Type B pancreatic cell (in vitro differentiated cells): ENCODE data around the gene CCDC134. TPM values are rescaled to one million over a fixed set of nuclear protein-coding genes. Genes with fewer than 3 reads are reported as not detected.
"Not testable (repeated sequence)": the region's sequence is repeated elsewhere in the genome, so short reads cannot be mapped to it uniquely, and the experiment has no call there.

Experiments
- DNase-seq: peaks from one replicate; pipeline ENCODE4 v3.0.0; 2021; ENCODE audit warnings: mixed read lengths; ENCODE audit not compliant: unreplicated experiment; ENCODE audit errors: extremely low spot score
- H3K27ac Mint-ChIP-seq: 2 replicates; pipeline ENCODE4 v1.8.0; 2021; ENCODE audit warnings: mild to moderate bottlenecking, mixed read lengths
- H3K27me3 Mint-ChIP-seq: 2 replicates; pipeline ENCODE4 v1.8.0; 2021; ENCODE audit warnings: mixed read lengths
- H3K36me3 Mint-ChIP-seq: 2 replicates; pipeline ENCODE4 v1.8.0; 2021; ENCODE audit warnings: mixed read lengths
- H3K4me1 Mint-ChIP-seq: one replicate; pipeline ENCODE4 v1.8.0; 2021; ENCODE audit warnings: mixed read lengths; ENCODE audit not compliant: unreplicated experiment
- H3K4me3 Mint-ChIP-seq: 2 replicates; pipeline ENCODE4 v1.8.0; 2021; ENCODE audit warnings: mild to moderate bottlenecking, mixed read lengths
- H3K9me3 Mint-ChIP-seq: 2 replicates; pipeline ENCODE4 v1.8.0; 2021; ENCODE audit warnings: mixed read lengths
- total RNA-seq: library from RNA; stranded (reverse); gene quantifications from 2 replicates; pipeline ENCODE4 v1.2.1, GENCODE V29; 2021; ENCODE audit warnings: low replicate concordance
- TF ChIP-seq, protein P1 (sequence below): fragments of 200-600 bp; sonication (generic); conservative IDR thresholded peaks from 2 replicates; pipeline ENCODE4 v1.5.0; 2021; ENCODE audit warnings: antibody characterized with exemption, mild to moderate bottlenecking

Gene CCDC134
- total RNA-seq, 1 donor from 2014 or later, result 19.6 TPM

DNA sequence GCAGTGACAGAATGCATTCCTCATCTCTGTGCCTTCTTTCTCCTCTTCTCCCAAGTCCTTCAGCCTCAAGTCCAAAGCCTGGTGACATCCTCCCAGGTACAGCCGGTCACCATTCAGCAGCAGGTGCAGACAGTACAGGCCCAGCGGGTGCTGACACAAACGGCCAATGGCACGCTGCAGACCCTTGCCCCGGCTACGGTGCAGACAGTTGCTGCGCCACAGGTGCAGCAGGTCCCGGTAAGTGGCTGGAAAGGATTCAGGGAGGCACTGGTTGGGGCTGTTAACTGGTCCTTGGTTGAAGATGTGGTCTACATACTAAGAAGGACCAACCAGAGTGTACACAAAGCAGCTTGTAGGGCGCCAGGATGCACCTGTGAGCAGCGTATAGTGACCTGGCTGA is 68.1 kb downstream of the CCDC134 start:
- no peak overlapping the region for H3K27ac Mint-ChIP-seq
- no peak for DNase-seq
- peaks cover 9% of the 10 kb centered on the region for H3K36me3 Mint-ChIP-seq
- peaks cover 1% of the 10 kb centered on the region for H3K4me1 Mint-ChIP-seq
- no peak overlapping the region for H3K4me3 Mint-ChIP-seq
- no peaks in the 10 kb centered on the region for H3K27me3 Mint-ChIP-seq
- no peaks in the 10 kb centered on the region for H3K9me3 Mint-ChIP-seq
- TF ChIP-seq, protein P1, sequence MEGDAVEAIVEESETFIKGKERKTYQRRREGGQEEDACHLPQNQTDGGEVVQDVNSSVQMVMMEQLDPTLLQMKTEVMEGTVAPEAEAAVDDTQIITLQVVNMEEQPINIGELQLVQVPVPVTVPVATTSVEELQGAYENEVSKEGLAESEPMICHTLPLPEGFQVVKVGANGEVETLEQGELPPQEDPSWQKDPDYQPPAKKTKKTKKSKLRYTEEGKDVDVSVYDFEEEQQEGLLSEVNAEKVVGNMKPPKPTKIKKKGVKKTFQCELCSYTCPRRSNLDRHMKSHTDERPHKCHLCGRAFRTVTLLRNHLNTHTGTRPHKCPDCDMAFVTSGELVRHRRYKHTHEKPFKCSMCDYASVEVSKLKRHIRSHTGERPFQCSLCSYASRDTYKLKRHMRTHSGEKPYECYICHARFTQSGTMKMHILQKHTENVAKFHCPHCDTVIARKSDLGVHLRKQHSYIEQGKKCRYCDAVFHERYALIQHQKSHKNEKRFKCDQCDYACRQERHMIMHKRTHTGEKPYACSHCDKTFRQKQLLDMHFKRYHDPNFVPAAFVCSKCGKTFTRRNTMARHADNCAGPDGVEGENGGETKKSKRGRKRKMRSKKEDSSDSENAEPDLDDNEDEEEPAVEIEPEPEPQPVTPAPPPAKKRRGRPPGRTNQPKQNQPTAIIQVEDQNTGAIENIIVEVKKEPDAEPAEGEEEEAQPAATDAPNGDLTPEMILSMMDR, result no peak

DNA sequence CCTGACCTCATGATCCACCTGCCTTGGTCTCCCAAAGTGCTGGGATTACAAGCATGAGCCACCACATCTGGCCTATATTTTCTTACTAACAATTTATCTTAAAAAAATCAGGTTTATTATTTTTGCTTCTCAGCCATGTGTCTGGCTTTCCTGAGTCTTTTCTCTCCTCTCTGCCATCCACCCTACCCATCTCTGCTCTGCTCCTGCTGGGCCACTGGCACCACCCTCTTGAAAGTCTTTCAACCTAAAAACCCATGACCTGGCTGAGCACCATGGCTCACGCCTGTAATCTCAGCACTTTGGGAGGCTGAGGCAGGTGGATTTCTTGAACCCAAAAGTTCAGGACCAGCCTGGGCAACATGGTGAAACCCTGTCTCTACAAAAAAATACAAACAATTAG is 69.6 kb downstream of the CCDC134 start:
- H3K9me3 Mint-ChIP-seq, H3K27ac Mint-ChIP-seq: not testable (repeated sequence)

DNA sequence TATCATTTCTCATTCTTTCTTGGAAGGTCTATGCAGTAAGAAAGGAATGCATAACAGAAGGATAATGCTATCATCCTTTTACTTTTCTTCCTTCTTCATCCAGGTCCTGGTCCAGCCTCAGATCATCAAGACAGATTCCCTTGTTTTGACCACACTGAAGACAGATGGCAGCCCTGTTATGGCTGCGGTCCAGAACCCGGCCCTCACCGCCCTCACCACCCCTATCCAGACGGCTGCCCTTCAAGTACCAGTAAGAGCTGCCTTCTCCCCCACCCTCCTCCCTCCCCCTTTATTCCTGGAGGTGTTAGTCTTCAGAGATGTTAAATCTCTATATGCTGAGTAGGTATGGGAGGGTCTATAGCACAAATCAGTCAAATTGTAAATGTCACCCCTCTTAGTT is 70.3 kb downstream of the CCDC134 start:
- Mint-ChIP-seq H3K27me3 (no peaks in the 10 kb centered on the region), H3K9me3 (no peaks in the 10 kb centered on the region), H3K36me3 (peaks cover 13% of the 10 kb centered on the region), H3K4me3 (no peak overlapping the region), H3K27ac (no peak overlapping the region), H3K4me1 (no peaks in the 10 kb centered on the region)
- TF ChIP-seq, protein P1, result no peak
- DNase-seq, result no peak

More for the DNA sequence above, 69.6 kb downstream of the CCDC134 start:
- H3K36me3 Mint-ChIP-seq, result peaks cover 11% of the 10 kb centered on the region
- not testable (repeated sequence) for H3K4me3 Mint-ChIP-seq, DNase-seq, H3K27me3 Mint-ChIP-seq, H3K4me1 Mint-ChIP-seq

DNA sequence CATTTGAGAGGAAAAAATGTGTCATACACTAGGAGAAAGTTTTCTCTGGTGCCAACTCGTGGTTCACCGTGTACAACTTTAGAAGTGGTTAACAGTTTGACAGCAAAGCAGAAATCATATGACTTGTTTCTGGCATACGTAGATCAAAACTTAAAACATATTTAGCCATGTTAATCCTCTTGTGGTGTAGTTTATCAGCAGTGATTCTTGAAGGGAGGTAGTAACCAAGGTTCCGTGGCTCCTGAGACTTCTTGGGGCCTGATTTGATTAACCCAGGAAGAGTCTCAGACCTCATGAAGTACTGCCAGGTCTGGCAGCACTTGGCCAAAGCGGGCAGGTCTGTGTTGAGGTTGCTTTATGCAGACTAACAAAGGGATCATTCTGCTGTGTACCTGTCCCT is 72.9 kb downstream of the CCDC134 start:
- Mint-ChIP-seq H3K9me3 (no peaks in the 10 kb centered on the region), H3K4me3 (no peak overlapping the region), H3K4me1 (no peaks in the 10 kb centered on the region), H3K36me3 (peaks cover 20% of the 10 kb centered on the region), H3K27me3 (no peaks in the 10 kb centered on the region), H3K27ac (no peak overlapping the region)
- DNase-seq, result no peak
- TF ChIP-seq, protein P1, result no peak

DNA sequence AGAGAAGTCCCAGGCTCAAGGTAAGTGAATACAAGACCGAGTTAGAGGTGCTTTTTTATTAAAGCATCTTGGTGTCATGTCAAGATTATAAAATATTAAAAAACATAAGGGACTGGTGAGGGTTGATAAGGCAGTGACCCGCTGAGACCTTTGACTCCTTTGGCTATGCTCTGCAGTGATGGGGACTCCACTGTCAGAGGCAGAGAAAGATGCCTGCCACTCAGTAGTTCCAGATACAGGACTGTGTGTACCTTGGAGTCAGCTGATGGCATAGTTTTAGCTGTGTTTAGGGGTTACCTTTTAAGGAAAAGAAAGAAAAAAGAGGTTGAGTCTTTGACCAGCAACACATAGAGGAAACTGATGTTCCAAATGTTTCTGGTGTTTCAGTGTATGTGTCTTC is 73.6 kb downstream of the CCDC134 start:
- H3K27me3 Mint-ChIP-seq, result no peaks in the 10 kb centered on the region
- H3K9me3 Mint-ChIP-seq, result no peaks in the 10 kb centered on the region
- no peak for DNase-seq
- H3K27ac Mint-ChIP-seq, result no peak overlapping the region
- peaks cover 24% of the 10 kb centered on the region for H3K36me3 Mint-ChIP-seq
- no peaks in the 10 kb centered on the region for H3K4me1 Mint-ChIP-seq
- H3K4me3 Mint-ChIP-seq, result no peak overlapping the region
- TF ChIP-seq, protein P1, result no peak

DNA sequence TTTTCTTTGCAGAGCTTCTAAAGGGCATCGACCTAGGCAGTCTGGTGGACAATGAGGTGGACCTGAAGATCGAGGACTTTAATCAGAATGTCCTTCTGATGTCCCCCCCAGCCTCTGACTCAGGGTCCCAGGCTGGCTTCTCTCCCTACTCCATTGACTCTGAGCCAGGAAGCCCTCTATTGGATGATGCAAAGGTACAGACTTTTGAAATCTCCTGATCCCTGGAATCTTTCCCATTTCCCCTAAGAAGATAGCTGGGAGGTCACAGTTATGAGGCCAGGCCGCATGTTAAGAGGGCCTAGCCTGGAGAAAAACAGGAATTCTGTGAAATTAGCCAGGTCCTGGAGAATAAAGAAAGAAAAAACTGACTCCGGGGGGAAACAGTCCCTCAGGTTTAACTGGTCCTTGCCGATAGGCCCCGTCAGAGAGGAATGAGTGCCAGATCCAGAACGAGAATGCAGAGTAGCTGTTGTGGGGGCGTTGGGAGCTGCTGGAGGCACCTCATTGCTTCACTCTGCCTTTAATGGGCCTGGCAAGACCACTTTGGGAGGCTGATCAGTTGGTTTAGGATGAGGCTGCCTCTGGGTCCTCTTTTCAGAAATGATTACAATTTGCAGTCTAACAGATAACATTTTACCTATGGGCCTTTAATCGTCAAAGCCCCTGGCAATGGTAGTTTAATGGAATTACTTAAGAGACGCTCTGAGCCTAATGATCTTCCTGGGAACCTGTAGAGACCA is 75.2 kb downstream of the CCDC134 start:
- H3K36me3 Mint-ChIP-seq, result peaks cover 26% of the 10 kb centered on the region
- no peak overlapping the region for H3K4me3 Mint-ChIP-seq
- H3K4me1 Mint-ChIP-seq, result no peaks in the 10 kb centered on the region
- H3K9me3 Mint-ChIP-seq, result no peaks in the 10 kb centered on the region
- H3K27me3 Mint-ChIP-seq, result no peaks in the 10 kb centered on the region
- no peak overlapping the region for H3K27ac Mint-ChIP-seq
- TF ChIP-seq, protein P1, result no peak
- no peak for DNase-seq

Other genes with a start within 250 kb of the CCDC134 start
- gene CSDC2, start 239.7 kb upstream of the CCDC134 start, total RNA-seq, result 0.12 and 1.8 TPM in 2 replicates
- 33.5 and 35.5 TPM in 2 replicates for gene PMM1, start 210.8 kb upstream of the CCDC134 start, total RNA-seq
- 30.3 and 31.5 TPM in 2 replicates for gene DESI1, start 179.6 kb upstream of the CCDC134 start, total RNA-seq
- 234 and 302 TPM in 2 replicates for gene XRCC6, start 179.4 kb upstream of the CCDC134 start, total RNA-seq
- 124 and 136 TPM in 2 replicates for gene SNU13, start 111.8 kb upstream of the CCDC134 start, total RNA-seq
- gene MEI1, start 101.2 kb upstream of the CCDC134 start, total RNA-seq, result 0.90 and 1.2 TPM in 2 replicates
- 110 and 119 TPM in 2 replicates for gene SREBF2, start 32.4 kb downstream of the CCDC134 start, total RNA-seq
- 0.22 and 0.45 TPM in 2 replicates for gene SHISA8, start 114.4 kb downstream of the CCDC134 start, total RNA-seq
- gene TNFRSF13C, start 126.1 kb downstream of the CCDC134 start, total RNA-seq, result 0.79 and 3.4 TPM in 2 replicates
- 12.2 and 29.4 TPM in 2 replicates for gene CENPM, start 146.5 kb downstream of the CCDC134 start, total RNA-seq
- gene SEPTIN3, start 168.8 kb downstream of the CCDC134 start, total RNA-seq, result 3.7 and 16.3 TPM in 2 replicates
- gene WBP2NL, start 198.1 kb downstream of the CCDC134 start, total RNA-seq, result not detected in 2 replicates